HCT116 (cell line): Measurements from ENCODE around the gene SCT. TPM values are rescaled to one million over a fixed set of nuclear protein-coding genes. Genes with fewer than 3 reads are reported as not detected.

ENCODE experiments used
- ATAC-seq: fragments of 200-7000 bp; cut with Tn5 transposase; 2 replicates; pipeline ENCODE4 v1.9.1; 2020; ENCODE audit warnings: mild to moderate bottlenecking, moderate library complexity
- BruUV-seq: library from RNA; stranded (reverse); fragments of 400-500 nt; replicated peaks from 2 replicates; lab custom pipeline; 2021; lab: Mats Ljungman, UMichigan
- CTCF ChIA-PET: fragments of 300-600 bp; sonication (Branson Sonifier 250); formaldehyde crosslinking; loops from one replicate; lab custom pipeline; 2021; ENCODE audit warnings: antibody characterized with exemption; lab: Charles Lee
- POLR2A ChIA-PET: fragments of 300-600, 350-600 bp; sonication (Branson Sonifier 250); formaldehyde crosslinking; loops from one replicate; lab custom pipeline; 2021; ENCODE audit warnings: antibody characterized with exemption; lab: Charles Lee
- RAD21 ChIA-PET, 2 experiments: fragments of 300-600 bp; sonication (Branson Sonifier 250); formaldehyde crosslinking; loops; one replicate each; lab custom pipeline; 2023; ENCODE audit warnings: low total read pairs in 2 of 2; ENCODE audit not compliant: uncharacterized antibody in 2 of 2, unreplicated experiment in 2 of 2, low non-redundant PET in 1 of 2; lab: Charles Lee
- DNase-seq: peaks from one replicate; pipeline ENCODE4 v3.0.0-alpha.2; 2010; ENCODE audit warnings: low read depth, low spot score
- H2AFZ ChIP-seq: fragments of 200-600 bp; shearing (Covaris generic), sonication (generic); 2 replicates; pipeline ENCODE4 v1.6.1; 2017; ENCODE audit warnings: low read depth, mixed run types, mixed read lengths, antibody characterized with exemption, low read length; ENCODE audit not compliant: poor library complexity, severe bottlenecking
- H3K27ac ChIP-seq: 2 replicates; pipeline ENCODE4 v1.5.1; 2012; ENCODE audit warnings: low read depth, low read length
- H3K27me3 ChIP-seq: fragments of 200-600 bp; sonication (generic); 2 replicates; pipeline ENCODE4 v1.6.1; 2016; ENCODE audit warnings: mixed run types, low read length, mixed read lengths; ENCODE audit not compliant: insufficient read depth
- H3K36me3 ChIP-seq, 2 experiments: fragments of 200-500 bp in 1 of 2; fragments of 200-600 bp in 1 of 2; sonication (Bioruptor generic) in 1 of 2; sonication (generic) in 1 of 2; 2 replicates each; pipeline versions ENCODE4 v1.5.1 to v1.6.1; 2014 to 2016; ENCODE audit warnings: low read length in 2 of 2, inconsistent platforms in 1 of 2, mixed read lengths in 1 of 2, mixed run types in 1 of 2; ENCODE audit not compliant: insufficient read depth in 2 of 2, control insufficient read depth in 1 of 2
- H3K4me1 ChIP-seq, 2 experiments: fragments of 200-600 bp in 1 of 2; sonication (generic) in 1 of 2; 2 replicates each; pipeline versions ENCODE4 v1.5.1 to v1.6.1; 2012 to 2017; ENCODE audit warnings: low read length in 2 of 2, inconsistent platforms in 1 of 2, mild to moderate bottlenecking in 1 of 2, mixed read lengths in 1 of 2, mixed run types in 1 of 2, moderate library complexity in 1 of 2; ENCODE audit not compliant: insufficient read depth in 2 of 2, control insufficient read depth in 1 of 2
- H3K4me2 ChIP-seq: fragments of 200-600 bp; sonication (generic); 2 replicates; pipeline ENCODE4 v1.6.1; 2017; ENCODE audit warnings: mixed run types, low read length, mixed read lengths
- H3K4me3 ChIP-seq, 2 experiments: fragments of 200-600 bp in 1 of 2; sonication (generic) in 1 of 2; replicated peaks in 1 of 2; 2 replicates each; pipeline ENCODE4 v1.5.1; 2011 to 2016; ENCODE audit warnings: low read length in 2 of 2, control low read depth in 1 of 2, low read depth in 1 of 2, mild to moderate bottlenecking in 1 of 2, mixed read lengths in 1 of 2, mixed run types in 1 of 2
- H3K79me2 ChIP-seq: fragments of 200-600 bp; sonication (generic); 2 replicates; pipeline ENCODE4 v1.6.1; 2017; ENCODE audit warnings: mild to moderate bottlenecking, mixed run types, low read length, moderate library complexity, mixed read lengths; ENCODE audit not compliant: insufficient read depth
- H3K9ac ChIP-seq: fragments of 200-600 bp; sonication (generic); 2 replicates; pipeline ENCODE4 v1.6.1; 2016; ENCODE audit warnings: low read length, mixed read lengths
- H3K9me2 ChIP-seq: fragments of 200-600 bp; sonication (generic), shearing (Covaris generic); 2 replicates; pipeline ENCODE4 v1.6.1; 2017; ENCODE audit warnings: mixed run types, mild to moderate bottlenecking, moderate library complexity; ENCODE audit not compliant: insufficient read depth
- H3K9me3 ChIP-seq, 2 experiments: fragments of 200-500 bp in 1 of 2; fragments of 200-600 bp in 1 of 2; sonication (Bioruptor generic) in 1 of 2; sonication (generic) in 1 of 2; 2 replicates each; pipeline ENCODE4 v1.6.1; 2014 to 2017; ENCODE audit warnings: low read length in 2 of 2, mixed read lengths in 2 of 2, inconsistent platforms in 1 of 2, low read depth in 1 of 2, mild to moderate bottlenecking in 1 of 2, mixed run types in 1 of 2, moderate library complexity in 1 of 2; ENCODE audit not compliant: control insufficient read depth in 1 of 2, insufficient read depth in 1 of 2
- H4K20me1 ChIP-seq: fragments of 200-600 bp; sonication (generic), shearing (Covaris generic); 2 replicates; pipeline ENCODE4 v1.6.1; 2017; ENCODE audit warnings: mixed run types, mild to moderate bottlenecking, moderate library complexity; ENCODE audit not compliant: insufficient read depth
- EGR1 ChIP-seq: IDR thresholded peaks from 2 replicates; pipeline ENCODE4 v1.6.1; 2012; ENCODE audit warnings: low read depth
- ELF1 ChIP-seq: IDR thresholded peaks from 2 replicates; pipeline ENCODE4 v1.6.1; 2012; ENCODE audit warnings: low read depth, borderline replicate concordance
- EZH2phosphoT487 ChIP-seq: fragments of 200-600 bp; IDR thresholded peaks from 2 replicates; pipeline ENCODE4 v1.6.1; 2018; ENCODE audit warnings: antibody characterized with exemption, borderline replicate concordance
- FOSL1 ChIP-seq: IDR thresholded peaks from 2 replicates; pipeline ENCODE4 v1.6.1; 2012; ENCODE audit warnings: low read depth
- JUND ChIP-seq: IDR thresholded peaks from 2 replicates; pipeline ENCODE4 v1.6.1; 2012
- POLR2A ChIP-seq: IDR thresholded peaks from 2 replicates; pipeline ENCODE4 v1.7.0; 2011; ENCODE audit warnings: borderline replicate concordance; ENCODE audit not compliant: insufficient read depth, insufficient read length; ENCODE audit errors: extremely low read depth
- POLR2AphosphoS5 ChIP-seq: IDR thresholded peaks from 2 replicates; pipeline ENCODE4 v1.6.1; 2011; ENCODE audit warnings: mild to moderate bottlenecking, low read depth, low read length, moderate library complexity
- RAD21 ChIP-seq: IDR thresholded peaks from 2 replicates; pipeline ENCODE4 v1.6.1; 2012; ENCODE audit warnings: low read depth, mild to moderate bottlenecking
- SIN3A ChIP-seq: IDR thresholded peaks from 2 replicates; pipeline ENCODE4 v1.6.1; 2012; ENCODE audit warnings: low read depth
- SP1 ChIP-seq: IDR thresholded peaks from 2 replicates; pipeline ENCODE4 v1.6.1; 2012; ENCODE audit warnings: low read depth
- SRF ChIP-seq: IDR thresholded peaks from 2 replicates; pipeline ENCODE4 v1.6.1; 2012; ENCODE audit warnings: low read depth
- TCF7L2 ChIP-seq: IDR thresholded peaks from 2 replicates; pipeline ENCODE4 v1.7.0; 2011; ENCODE audit warnings: borderline replicate concordance, inconsistent platforms; ENCODE audit not compliant: insufficient read depth, insufficient read length; ENCODE audit errors: extremely low read depth
- ZNF274 ChIP-seq: fragments of 200-500 bp; sonication (Bioruptor generic); IDR thresholded peaks from 2 replicates; pipeline ENCODE4 v1.6.1; 2014; ENCODE audit warnings: mild to moderate bottlenecking, low read depth, low read length, inconsistent platforms
- intact Hi-C: fragments of 100-400 bp; cut with micrococcal nuclease; formaldehyde crosslinking; loops from 2 replicates; pipeline ENCODE4 v1.10.0; 2022
- total RNA-seq: library from RNA; stranded (reverse); gene quantifications from one replicate; pipeline ENCODE4 v1.2.1, GENCODE V29; 2021; ENCODE audit not compliant: unreplicated experiment
- TF ChIP-seq, protein P1 (sequence below): IDR thresholded peaks from 2 replicates; pipeline ENCODE4 v1.6.1; 2011; ENCODE audit warnings: mild to moderate bottlenecking, low read length, moderate library complexity; ENCODE audit not compliant: insufficient replicate concordance; ENCODE audit errors: extremely low read depth
- TF ChIP-seq, protein P2 (sequence below): IDR thresholded peaks from 2 replicates; pipeline ENCODE4 v1.6.1; 2012; ENCODE audit warnings: low read depth
- TF ChIP-seq, protein P3 (sequence below), 3 experiments: fragments of 200-600 bp in 1 of 3; sonication (generic) in 1 of 3; IDR thresholded peaks in 2 of 3; conservative IDR thresholded peaks in 1 of 3; 2 replicates each; pipeline ENCODE4 v1.5.1; 2012 to 2017; ENCODE audit warnings: low read depth in 2 of 3, low read length in 2 of 3, antibody characterized with exemption in 1 of 3, borderline replicate concordance in 1 of 3, control low read depth in 1 of 3, mild to moderate bottlenecking in 1 of 3, mixed read lengths in 1 of 3, mixed run types in 1 of 3, moderate library complexity in 1 of 3; ENCODE audit not compliant: insufficient read depth in 1 of 3

The SCT gene
- total RNA-seq, 1 experiment from 2014 or later: not detected

DNA sequence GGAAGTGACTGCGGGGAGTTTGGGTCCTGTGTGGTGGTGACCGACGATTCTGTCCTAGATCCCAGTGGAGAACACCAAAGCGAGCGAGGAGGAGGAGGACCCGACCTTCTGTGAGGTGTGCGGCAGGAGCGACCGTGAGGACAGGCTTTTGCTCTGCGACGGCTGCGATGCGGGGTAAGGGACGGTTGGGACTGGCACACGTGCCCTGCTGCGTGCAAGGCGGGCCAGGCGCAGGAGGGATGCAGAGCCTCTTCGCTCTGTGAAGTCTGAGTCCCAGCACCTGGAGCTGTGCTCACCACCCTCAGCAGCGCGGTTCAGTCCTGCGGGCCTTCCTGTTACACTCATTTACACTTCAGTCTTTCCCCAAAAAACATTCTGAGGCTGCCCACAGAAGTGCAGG lies 34.5 kb downstream of the SCT start:
- TF ChIP-seq SIN3A (no peak), POLR2A (no peak), SP1 (no peak), JUND (no peak), ELF1 (no peak), ZNF274 (no peak), EGR1 (no peak), POLR2AphosphoS5 (no peak), FOSL1 (no peak), SRF (no peak), EZH2phosphoT487 (no peak), RAD21 (no peak), TCF7L2 (no peak)
- TF ChIP-seq, protein P1, sequence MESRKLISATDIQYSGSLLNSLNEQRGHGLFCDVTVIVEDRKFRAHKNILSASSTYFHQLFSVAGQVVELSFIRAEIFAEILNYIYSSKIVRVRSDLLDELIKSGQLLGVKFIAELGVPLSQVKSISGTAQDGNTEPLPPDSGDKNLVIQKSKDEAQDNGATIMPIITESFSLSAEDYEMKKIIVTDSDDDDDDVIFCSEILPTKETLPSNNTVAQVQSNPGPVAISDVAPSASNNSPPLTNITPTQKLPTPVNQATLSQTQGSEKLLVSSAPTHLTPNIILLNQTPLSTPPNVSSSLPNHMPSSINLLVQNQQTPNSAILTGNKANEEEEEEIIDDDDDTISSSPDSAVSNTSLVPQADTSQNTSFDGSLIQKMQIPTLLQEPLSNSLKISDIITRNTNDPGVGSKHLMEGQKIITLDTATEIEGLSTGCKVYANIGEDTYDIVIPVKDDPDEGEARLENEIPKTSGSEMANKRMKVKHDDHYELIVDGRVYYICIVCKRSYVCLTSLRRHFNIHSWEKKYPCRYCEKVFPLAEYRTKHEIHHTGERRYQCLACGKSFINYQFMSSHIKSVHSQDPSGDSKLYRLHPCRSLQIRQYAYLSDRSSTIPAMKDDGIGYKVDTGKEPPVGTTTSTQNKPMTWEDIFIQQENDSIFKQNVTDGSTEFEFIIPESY: no peak
- TF ChIP-seq, protein P2, sequence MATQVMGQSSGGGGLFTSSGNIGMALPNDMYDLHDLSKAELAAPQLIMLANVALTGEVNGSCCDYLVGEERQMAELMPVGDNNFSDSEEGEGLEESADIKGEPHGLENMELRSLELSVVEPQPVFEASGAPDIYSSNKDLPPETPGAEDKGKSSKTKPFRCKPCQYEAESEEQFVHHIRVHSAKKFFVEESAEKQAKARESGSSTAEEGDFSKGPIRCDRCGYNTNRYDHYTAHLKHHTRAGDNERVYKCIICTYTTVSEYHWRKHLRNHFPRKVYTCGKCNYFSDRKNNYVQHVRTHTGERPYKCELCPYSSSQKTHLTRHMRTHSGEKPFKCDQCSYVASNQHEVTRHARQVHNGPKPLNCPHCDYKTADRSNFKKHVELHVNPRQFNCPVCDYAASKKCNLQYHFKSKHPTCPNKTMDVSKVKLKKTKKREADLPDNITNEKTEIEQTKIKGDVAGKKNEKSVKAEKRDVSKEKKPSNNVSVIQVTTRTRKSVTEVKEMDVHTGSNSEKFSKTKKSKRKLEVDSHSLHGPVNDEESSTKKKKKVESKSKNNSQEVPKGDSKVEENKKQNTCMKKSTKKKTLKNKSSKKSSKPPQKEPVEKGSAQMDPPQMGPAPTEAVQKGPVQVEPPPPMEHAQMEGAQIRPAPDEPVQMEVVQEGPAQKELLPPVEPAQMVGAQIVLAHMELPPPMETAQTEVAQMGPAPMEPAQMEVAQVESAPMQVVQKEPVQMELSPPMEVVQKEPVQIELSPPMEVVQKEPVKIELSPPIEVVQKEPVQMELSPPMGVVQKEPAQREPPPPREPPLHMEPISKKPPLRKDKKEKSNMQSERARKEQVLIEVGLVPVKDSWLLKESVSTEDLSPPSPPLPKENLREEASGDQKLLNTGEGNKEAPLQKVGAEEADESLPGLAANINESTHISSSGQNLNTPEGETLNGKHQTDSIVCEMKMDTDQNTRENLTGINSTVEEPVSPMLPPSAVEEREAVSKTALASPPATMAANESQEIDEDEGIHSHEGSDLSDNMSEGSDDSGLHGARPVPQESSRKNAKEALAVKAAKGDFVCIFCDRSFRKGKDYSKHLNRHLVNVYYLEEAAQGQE: no peak
- TF ChIP-seq, protein P3, sequence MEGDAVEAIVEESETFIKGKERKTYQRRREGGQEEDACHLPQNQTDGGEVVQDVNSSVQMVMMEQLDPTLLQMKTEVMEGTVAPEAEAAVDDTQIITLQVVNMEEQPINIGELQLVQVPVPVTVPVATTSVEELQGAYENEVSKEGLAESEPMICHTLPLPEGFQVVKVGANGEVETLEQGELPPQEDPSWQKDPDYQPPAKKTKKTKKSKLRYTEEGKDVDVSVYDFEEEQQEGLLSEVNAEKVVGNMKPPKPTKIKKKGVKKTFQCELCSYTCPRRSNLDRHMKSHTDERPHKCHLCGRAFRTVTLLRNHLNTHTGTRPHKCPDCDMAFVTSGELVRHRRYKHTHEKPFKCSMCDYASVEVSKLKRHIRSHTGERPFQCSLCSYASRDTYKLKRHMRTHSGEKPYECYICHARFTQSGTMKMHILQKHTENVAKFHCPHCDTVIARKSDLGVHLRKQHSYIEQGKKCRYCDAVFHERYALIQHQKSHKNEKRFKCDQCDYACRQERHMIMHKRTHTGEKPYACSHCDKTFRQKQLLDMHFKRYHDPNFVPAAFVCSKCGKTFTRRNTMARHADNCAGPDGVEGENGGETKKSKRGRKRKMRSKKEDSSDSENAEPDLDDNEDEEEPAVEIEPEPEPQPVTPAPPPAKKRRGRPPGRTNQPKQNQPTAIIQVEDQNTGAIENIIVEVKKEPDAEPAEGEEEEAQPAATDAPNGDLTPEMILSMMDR (IDR thresholded peaks at IDR 0.05 in 2 of 3, conservative IDR thresholded peaks at IDR 0.05 in 1 of 3; ENCODE audit: borderline replicate concordance in 1 of 3, insufficient read depth in 1 of 3, low read depth in 2 of 3, low read length in 2 of 3): no peak
- no peak overlapping the region for H3K9ac ChIP-seq
- no TSS peak for BruUV-seq
- no peak for DNase-seq
- no peak overlapping the region for H2AFZ ChIP-seq
- intact Hi-C loops: no loop called here
- no peak for ATAC-seq
- H3K79me2 ChIP-seq: peaks cover 85% of the 10 kb centered on the region
- RAD21 ChIA-PET: no interaction called here
- no peaks in the 10 kb centered on the region for H3K9me2 ChIP-seq
- POLR2A ChIA-PET: no interaction called here
- no peak overlapping the region for H3K27ac ChIP-seq
- H4K20me1 ChIP-seq: no peaks in the 10 kb centered on the region
- H3K4me2 ChIP-seq: no peak overlapping the region
- CTCF ChIA-PET: no interaction called here
- no peaks in the 10 kb centered on the region for H3K27me3 ChIP-seq
- H3K36me3 ChIP-seq: peaks cover 67% of the 10 kb centered on the region in 2 experiments
- no peaks in the 10 kb centered on the region for H3K9me3 ChIP-seq
- no peak overlapping the region for H3K4me3 ChIP-seq
- peaks cover 0 to 8% of the 10 kb centered on the region in 2 experiments; a peak in 2 of 4 replicates for H3K4me1 ChIP-seq
